ENCODE results near the gene SLC25A15. TPM values are rescaled to one million over a fixed set of nuclear protein-coding genes. Genes with fewer than 3 reads are reported as not detected.

The SLC25A15 gene
- total RNA-seq, 1 donor from 2014 or later: 5.8 TPM

- intact Hi-C loops (cut with DNase I): no loop called here
- H3K4me1 ChIP-seq: peaks cover 10% of the 10 kb centered on the region
- H3K4me3 ChIP-seq: peak within 1 kb of the TSS; percentile 69
- H3K9me3 ChIP-seq: no peaks in the 10 kb centered on the region
- H3K27me3 ChIP-seq: no peaks in the 10 kb centered on the region
- TF ChIP-seq, protein P1, sequence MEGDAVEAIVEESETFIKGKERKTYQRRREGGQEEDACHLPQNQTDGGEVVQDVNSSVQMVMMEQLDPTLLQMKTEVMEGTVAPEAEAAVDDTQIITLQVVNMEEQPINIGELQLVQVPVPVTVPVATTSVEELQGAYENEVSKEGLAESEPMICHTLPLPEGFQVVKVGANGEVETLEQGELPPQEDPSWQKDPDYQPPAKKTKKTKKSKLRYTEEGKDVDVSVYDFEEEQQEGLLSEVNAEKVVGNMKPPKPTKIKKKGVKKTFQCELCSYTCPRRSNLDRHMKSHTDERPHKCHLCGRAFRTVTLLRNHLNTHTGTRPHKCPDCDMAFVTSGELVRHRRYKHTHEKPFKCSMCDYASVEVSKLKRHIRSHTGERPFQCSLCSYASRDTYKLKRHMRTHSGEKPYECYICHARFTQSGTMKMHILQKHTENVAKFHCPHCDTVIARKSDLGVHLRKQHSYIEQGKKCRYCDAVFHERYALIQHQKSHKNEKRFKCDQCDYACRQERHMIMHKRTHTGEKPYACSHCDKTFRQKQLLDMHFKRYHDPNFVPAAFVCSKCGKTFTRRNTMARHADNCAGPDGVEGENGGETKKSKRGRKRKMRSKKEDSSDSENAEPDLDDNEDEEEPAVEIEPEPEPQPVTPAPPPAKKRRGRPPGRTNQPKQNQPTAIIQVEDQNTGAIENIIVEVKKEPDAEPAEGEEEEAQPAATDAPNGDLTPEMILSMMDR (IDR thresholded peaks at IDR 0.05): no peak
- peak within 1 kb of the TSS; percentile 77 for H3K27ac ChIP-seq
- peak; percentile 98 for DNase-seq
- ATAC-seq: peak; percentile 100
- H3K36me3 ChIP-seq: peaks cover 7% of the 10 kb centered on the region
These were observed 18.3 kb upstream of the SLC25A15 start, which contains the start of gene MRPS31 for GRCh38 chr13:40770934-40771618. Gene MRPS31 (minus strand): TSS chr13:40771190. CDS start chr13:40771136, 54 bp downstream.

DNA sequence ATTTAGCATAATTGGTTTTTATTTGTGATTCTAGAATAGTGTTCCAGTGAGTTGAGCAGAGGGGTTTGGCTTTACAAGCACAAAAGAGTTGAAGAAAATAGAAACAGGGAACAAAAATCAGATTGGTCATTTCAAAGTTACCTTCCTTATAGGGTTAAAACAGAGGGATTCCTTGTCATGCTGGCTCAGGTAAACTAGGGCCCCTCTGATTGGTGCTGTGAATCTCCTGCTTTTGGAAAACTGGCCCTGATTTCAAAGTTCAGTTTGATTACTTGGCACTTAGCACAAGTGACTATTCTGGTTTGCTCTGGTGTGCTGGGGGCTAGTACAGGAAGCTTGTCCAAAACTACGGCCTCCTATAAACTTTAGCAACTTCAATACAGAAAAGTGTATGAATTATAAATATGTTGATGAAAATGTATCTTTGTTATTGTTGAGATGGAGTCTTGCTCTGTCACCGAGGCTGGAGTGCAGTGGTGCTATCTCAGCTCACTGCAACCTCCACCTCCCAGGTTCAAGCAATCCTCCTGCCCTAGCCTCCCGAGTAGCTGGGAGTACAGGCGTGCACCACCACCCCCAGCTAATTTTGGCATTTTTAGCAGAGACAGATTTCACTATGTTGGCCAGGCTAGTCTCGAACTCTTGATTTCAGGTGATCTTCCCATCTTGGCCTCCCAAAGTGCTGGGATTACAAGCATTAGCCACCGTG lies 16.5 kb upstream of the SLC25A15 start:
- intact Hi-C loops (cut with DNase I): no loop called here
- peaks cover 22% of the 10 kb centered on the region for H3K4me1 ChIP-seq
- no peak overlapping the region for H3K27ac ChIP-seq
- no peaks in the 10 kb centered on the region for H3K36me3 ChIP-seq
- no peaks in the 10 kb centered on the region for H3K27me3 ChIP-seq
- no peak overlapping the region for H3K4me3 ChIP-seq
- TF ChIP-seq, protein P1 (IDR thresholded peaks at IDR 0.05): no peak
- no peak for ATAC-seq
- DNase-seq: no peak
- H3K9me3 ChIP-seq: no peaks in the 10 kb centered on the region

DNA sequence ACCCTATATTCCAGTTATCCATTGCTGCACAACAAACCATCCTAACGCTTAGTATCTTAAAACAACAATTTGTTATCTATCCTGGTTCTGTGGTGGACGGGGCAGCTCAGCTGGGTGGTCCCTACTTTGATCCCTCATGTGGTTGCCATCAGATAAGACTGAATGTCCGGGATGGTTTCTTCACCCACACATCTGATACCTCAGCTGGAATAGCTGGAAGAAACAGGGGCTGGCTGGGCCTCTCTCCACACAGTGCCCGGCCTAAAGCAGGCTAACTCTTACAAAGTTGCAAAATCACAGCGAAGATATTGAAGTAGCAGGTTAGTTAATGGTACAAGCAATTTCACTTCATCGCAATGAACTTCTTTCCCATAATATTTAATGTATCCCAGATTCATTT lies 14.7 kb upstream of the SLC25A15 start:
- no peaks in the 10 kb centered on the region for H3K9me3 ChIP-seq
- TF ChIP-seq, protein P1 (IDR thresholded peaks at IDR 0.05): no peak
- no peak overlapping the region for H3K27ac ChIP-seq
- no peak for DNase-seq
- ATAC-seq: no peak
- no peaks in the 10 kb centered on the region for H3K27me3 ChIP-seq
- peaks cover 18% of the 10 kb centered on the region for H3K4me1 ChIP-seq
- no peaks in the 10 kb centered on the region for H3K36me3 ChIP-seq
- no peak overlapping the region for H3K4me3 ChIP-seq
- intact Hi-C loops (cut with DNase I): no loop called here

DNA sequence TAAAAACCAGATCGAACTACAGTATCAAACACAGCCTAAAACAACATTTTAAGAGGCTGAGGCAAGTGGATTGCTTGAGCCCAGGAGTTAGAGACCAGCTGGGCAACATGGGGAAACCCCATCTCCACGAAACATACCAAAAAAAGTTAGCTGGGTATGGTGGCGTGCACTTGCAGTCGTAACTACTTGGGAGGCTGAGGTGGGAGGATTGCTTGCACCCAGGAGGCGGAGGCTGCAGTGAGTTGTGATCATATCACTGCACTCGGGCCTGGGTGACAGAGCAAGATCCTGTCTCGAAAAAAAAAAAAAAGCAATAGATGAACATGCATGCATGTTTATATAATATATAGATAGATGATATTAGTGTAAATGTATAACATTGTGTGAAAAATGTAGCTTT lies 13.2 kb upstream of the SLC25A15 start:
- intact Hi-C loops (cut with DNase I): no loop called here
- Histone ChIP-seq H3K9me3 (no peaks in the 10 kb centered on the region), H3K36me3 (no peaks in the 10 kb centered on the region), H3K27me3 (no peaks in the 10 kb centered on the region), H3K4me3 (no peak overlapping the region), H3K27ac (no peak overlapping the region), H3K4me1 (peaks cover 12% of the 10 kb centered on the region)
- DNase-seq: no peak
- ATAC-seq: no peak
- TF ChIP-seq, protein P1 (IDR thresholded peaks at IDR 0.05): no peak

DNA sequence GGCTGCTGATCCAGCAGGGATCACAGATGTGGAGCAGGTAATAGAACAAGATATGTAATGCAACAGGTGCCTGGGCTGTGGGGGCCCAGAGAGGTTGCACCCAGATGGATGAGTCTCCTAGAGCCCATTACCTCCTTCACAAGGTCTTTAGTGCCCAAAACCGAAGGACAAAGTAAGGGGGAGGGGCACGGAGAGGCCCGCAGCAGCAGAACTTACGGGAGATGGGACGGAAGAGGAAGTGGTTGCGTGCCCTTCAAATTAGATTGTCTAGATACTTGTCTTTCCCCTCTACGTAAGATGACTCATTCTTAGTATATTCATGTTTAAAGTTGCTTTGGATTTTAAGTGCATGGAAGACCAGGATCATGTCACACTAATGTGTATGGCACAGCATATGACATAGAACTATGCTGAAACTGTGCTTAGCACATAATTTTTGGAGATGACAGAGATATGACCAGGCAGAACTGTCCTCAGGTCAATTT lies 12.7 kb upstream of the SLC25A15 start:
- Histone ChIP-seq H3K36me3 (no peaks in the 10 kb centered on the region), H3K4me1 (peaks cover 12% of the 10 kb centered on the region), H3K9me3 (no peaks in the 10 kb centered on the region), H3K27ac (peak overlapping the region; percentile 71), H3K27me3 (no peaks in the 10 kb centered on the region), H3K4me3 (no peak overlapping the region)
- ATAC-seq: peak; percentile 75
- DNase-seq: no peak
- TF ChIP-seq, protein P1 (IDR thresholded peaks at IDR 0.05): no peak
- intact Hi-C loops (cut with DNase I): no loop called here
